Uterus (tissue), 4 donors: ENCODE results near the gene GPR78. TPM values are rescaled to one million over a fixed set of nuclear protein-coding genes. Genes with fewer than 3 reads are reported as not detected.

Experiments
- DNase-seq, 2 donors: peaks; one replicate each; pipeline ENCODE4 v3.0.0-alpha.2; 2019 to 2020
- H3K27ac ChIP-seq, 2 donors: fragments of 200-600 bp; sonication (generic); 1 replicate in 1 of 2; 2 replicates in 1 of 2; pipeline ENCODE4 v1.5.1; 2016 to 2018
- H3K27me3 ChIP-seq, 2 donors: fragments of 200-600 bp; sonication (generic); one replicate each; pipeline ENCODE4 v1.5.1; 2018 to 2019; ENCODE audit warnings: control low read depth in 1 of 2
- H3K36me3 ChIP-seq, 2 donors: fragments of 200-600 bp; sonication (generic); one replicate each; pipeline ENCODE4 v1.5.1; 2019; ENCODE audit warnings: control low read depth in 1 of 2
- H3K4me1 ChIP-seq, 2 donors: fragments of 200-600 bp; sonication (generic); one replicate each; pipeline ENCODE4 v1.5.1; 2018 to 2019; ENCODE audit warnings: control low read depth in 1 of 2
- H3K4me3 ChIP-seq, 2 donors: fragments of 200-600 bp; sonication (generic); 1 replicate in 1 of 2; 2 replicates in 1 of 2; pipeline ENCODE4 v1.5.1; 2018 to 2019; ENCODE audit warnings: mild to moderate bottlenecking in 1 of 2
- H3K9me3 ChIP-seq, 2 donors: fragments of 200-600 bp; sonication (generic); one replicate each; pipeline ENCODE4 v1.5.1; 2019; ENCODE audit warnings: control low read depth in 1 of 2
- POLR2A ChIP-seq, 2 donors: fragments of 450-650 bp; IDR thresholded peaks; one replicate each; pipeline ENCODE4 v1.6.1; 2016; ENCODE audit warnings: antibody characterized with exemption in 2 of 2, mild to moderate bottlenecking in 1 of 2, moderate library complexity in 1 of 2
- intact Hi-C: fragments of 100-400 bp; cut with DNase I; formaldehyde crosslinking; loops from one replicate; pipeline ENCODE4 v1.15.1; 2023; ENCODE audit warnings: low total_unique reads
- total RNA-seq, 4 donors: library from RNA; depleted of rRNA in 3 of 4; stranded (reverse); fragments of >200 nt in 3 of 4; gene quantifications; one replicate each; pipeline versions ENCODE4 v1.1.0 to v1.2.4, GENCODE V29; 2014 to 2023
- TF ChIP-seq, protein P1 (sequence below), 4 experiments: fragments of 200-600 bp in 2 of 4; fragments of 450-650 bp in 2 of 4; sonication (generic) in 2 of 4; IDR thresholded peaks; one replicate each; pipeline ENCODE4 v1.5.1; 2016 to 2019; ENCODE audit warnings: antibody characterized with exemption in 4 of 4, mild to moderate bottlenecking in 2 of 4, moderate library complexity in 1 of 4
- donor health status: DM: yes; HTN: yes; CAD: no.

The GPR78 gene, protein sequence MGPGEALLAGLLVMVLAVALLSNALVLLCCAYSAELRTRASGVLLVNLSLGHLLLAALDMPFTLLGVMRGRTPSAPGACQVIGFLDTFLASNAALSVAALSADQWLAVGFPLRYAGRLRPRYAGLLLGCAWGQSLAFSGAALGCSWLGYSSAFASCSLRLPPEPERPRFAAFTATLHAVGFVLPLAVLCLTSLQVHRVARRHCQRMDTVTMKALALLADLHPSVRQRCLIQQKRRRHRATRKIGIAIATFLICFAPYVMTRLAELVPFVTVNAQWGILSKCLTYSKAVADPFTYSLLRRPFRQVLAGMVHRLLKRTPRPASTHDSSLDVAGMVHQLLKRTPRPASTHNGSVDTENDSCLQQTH
- 1 to 10 TPM in 1 of 4 donors, under 1 TPM in 1, not detected in 2; 0.43 to 2.1 TPM for total RNA-seq

DNA sequence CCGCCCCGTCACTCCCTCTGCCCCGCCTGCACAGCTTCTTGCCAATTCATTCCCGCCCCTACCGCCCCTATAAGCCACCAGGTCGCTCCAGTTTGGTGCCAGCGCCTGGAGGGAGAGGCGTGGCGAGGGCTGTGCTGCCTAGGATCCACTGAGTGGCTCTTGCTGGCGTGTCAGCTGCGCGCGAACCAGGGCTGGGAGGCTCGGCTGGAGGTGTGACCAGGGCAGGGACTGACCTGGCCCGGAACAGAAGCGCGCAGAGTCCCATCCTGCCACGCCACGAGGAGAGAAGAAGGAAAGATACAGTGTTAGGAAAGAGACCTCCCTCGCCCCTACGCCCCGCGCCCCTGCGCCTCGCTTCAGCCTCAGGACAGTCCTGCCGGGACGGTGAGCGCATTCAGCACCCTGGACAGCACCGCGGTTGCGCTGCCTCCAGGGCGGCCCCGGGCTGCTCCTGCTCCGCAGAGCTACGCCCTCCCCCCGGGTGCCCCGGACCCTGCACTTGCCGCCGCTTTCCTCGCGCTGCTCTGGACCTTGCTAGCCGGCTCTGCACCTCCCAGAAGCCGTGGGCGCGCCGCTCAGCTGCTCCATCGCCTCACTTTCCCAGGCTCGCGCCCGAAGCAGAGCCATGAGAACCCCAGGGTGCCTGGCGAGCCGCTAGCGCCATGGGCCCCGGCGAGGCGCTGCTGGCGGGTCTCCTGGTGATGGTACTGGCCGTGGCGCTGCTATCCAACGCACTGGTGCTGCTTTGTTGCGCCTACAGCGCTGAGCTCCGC, at the start of gene GPR78:
TSS of gene GPR78 (plus strand) at position 72 of the 773 bp plus-strand sequence. CDS start at position 663, 591 bp downstream.
- intact Hi-C loops = no loop called here
- no peaks in the 10 kb centered on the region for H3K4me1 ChIP-seq

DNA sequence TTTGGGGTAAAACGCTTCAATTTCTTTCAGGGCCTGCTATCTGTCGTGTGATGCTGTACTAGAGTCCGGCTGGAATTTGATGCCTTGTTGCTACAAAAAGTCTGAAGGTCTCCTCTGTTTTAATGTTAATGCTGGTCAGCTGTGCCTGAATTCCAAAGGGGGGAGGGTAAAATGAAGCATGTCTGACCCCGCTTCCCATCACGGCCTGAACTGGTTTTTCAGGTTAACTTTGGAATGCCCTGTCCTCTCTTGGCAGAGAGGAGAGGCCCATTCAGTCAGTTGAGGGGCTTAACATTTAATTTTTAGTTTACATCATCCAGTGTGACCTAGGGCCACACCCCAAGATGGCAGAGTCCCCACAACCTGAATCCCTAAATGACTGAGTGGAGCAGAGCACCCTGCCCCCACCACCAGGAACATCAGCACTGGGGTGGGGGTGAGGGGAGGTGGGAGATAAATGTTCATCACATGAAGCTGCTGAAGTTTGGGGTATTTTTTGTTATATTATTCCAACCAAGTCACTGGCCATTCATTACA, 47.9 kb upstream of the GPR78 start:
- no peak for TF ChIP-seq POLR2A (IDR thresholded peaks at IDR 0.05)
- TF ChIP-seq, protein P1, sequence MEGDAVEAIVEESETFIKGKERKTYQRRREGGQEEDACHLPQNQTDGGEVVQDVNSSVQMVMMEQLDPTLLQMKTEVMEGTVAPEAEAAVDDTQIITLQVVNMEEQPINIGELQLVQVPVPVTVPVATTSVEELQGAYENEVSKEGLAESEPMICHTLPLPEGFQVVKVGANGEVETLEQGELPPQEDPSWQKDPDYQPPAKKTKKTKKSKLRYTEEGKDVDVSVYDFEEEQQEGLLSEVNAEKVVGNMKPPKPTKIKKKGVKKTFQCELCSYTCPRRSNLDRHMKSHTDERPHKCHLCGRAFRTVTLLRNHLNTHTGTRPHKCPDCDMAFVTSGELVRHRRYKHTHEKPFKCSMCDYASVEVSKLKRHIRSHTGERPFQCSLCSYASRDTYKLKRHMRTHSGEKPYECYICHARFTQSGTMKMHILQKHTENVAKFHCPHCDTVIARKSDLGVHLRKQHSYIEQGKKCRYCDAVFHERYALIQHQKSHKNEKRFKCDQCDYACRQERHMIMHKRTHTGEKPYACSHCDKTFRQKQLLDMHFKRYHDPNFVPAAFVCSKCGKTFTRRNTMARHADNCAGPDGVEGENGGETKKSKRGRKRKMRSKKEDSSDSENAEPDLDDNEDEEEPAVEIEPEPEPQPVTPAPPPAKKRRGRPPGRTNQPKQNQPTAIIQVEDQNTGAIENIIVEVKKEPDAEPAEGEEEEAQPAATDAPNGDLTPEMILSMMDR (IDR thresholded peaks at IDR 0.05) = no peak
- H3K27ac ChIP-seq = no peak overlapping the region
- H3K9me3 ChIP-seq = no peaks in the 10 kb centered on the region
- H3K27me3 ChIP-seq = no peaks in the 10 kb centered on the region
- intact Hi-C loops = no loop called here
- H3K36me3 ChIP-seq = no peaks in the 10 kb centered on the region
- DNase-seq = no peak
- no peaks in the 10 kb centered on the region for H3K4me1 ChIP-seq
- no peak overlapping the region for H3K4me3 ChIP-seq

More for the DNA sequence above, at the start of gene GPR78:
- no peak within 1 kb of the TSS for H3K4me3 ChIP-seq
- H3K36me3 ChIP-seq = no peaks in the 10 kb centered on the region
- H3K27ac ChIP-seq = no peak within 1 kb of the TSS
- TF ChIP-seq, protein P1 (IDR thresholded peaks at IDR 0.05) = no peak
- no peak for TF ChIP-seq POLR2A (IDR thresholded peaks at IDR 0.05)
- H3K9me3 ChIP-seq = no peaks in the 10 kb centered on the region
- H3K27me3 ChIP-seq = no peaks in the 10 kb centered on the region
- DNase-seq = peak; percentile 15 to 41

DNA sequence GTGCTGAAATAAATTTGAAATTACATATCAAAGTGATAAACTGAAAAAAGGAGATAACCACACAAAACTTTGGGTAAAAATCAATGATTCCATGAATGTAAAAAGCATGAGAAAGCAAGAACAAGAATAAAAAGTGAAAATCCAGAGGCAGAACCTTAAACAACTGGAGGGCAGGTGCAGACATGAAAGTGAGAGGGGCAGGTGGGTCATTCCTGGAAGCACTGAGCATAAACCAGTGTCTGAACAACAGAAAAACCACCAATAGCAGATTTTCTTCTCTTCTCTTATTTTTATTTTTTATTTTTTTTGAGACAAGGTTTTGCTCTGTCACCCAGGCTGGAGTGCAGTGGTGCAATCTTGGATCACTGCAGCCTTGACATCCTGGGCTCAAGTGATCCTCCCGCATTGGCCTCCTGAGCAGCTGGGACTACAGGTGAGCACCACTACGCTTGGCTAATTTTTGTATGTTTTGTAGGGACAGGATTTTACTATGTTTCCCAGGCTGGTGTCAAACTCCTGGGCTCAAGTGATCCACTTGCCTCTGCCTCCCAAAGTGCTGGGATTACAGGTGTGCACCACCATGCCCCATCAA, 46.8 kb upstream of the GPR78 start:
- DNase-seq = no peak
- no peaks in the 10 kb centered on the region for H3K36me3 ChIP-seq
- TF ChIP-seq, protein P1 (IDR thresholded peaks at IDR 0.05) = no peak
- no peak for TF ChIP-seq POLR2A (IDR thresholded peaks at IDR 0.05)
- H3K27me3 ChIP-seq = no peaks in the 10 kb centered on the region
- H3K27ac ChIP-seq = peak overlapping the region in 1 of 2 donors; percentile 48
- H3K4me1 ChIP-seq = no peaks in the 10 kb centered on the region
- intact Hi-C loops = no loop called here
- no peak overlapping the region for H3K4me3 ChIP-seq
- H3K9me3 ChIP-seq = no peaks in the 10 kb centered on the region

DNA sequence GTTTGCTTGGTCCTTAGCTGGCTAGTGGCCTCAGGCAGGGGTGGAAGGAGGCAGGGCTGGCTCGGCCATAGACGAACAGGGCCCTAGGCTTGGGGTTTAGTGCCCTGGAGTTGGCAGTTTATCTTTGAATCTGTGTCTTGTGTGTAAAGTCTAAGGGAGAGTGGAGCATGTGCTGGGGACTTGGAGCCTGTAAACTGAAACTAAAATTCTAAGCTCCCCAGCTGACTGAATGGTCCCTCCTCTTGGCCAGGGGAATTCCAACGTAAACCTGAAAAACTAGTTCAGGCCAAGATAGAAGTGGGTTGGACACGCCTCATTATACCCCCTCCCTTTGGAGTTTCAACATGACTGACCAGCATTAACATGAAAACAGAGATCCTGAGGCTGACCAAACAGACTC, 46.1 kb upstream of the GPR78 start:
- Histone ChIP-seq H3K4me3 (no peak overlapping the region), H3K27me3 (no peaks in the 10 kb centered on the region), H3K27ac (peak overlapping the region in 1 of 2 donors; percentile 48), H3K9me3 (no peaks in the 10 kb centered on the region), H3K36me3 (no peaks in the 10 kb centered on the region), H3K4me1 (no peaks in the 10 kb centered on the region)
- intact Hi-C loops = no loop called here
- TF ChIP-seq, protein P1 (IDR thresholded peaks at IDR 0.05) = no peak
- TF ChIP-seq POLR2A (IDR thresholded peaks at IDR 0.05) = no peak
- no peak for DNase-seq
